Stimulated activated naive CD8-positive, alpha-beta T cell treated with anti-CD3 and anti-CD28 coated beads, Interleukin-15, Interleukin-2, amounts not matched to agents 100 U/mL and 50 U/mL, for 24 hours (primary cell): ENCODE results near the gene ABCC3.
A peak's percentile ranks its signal among the peaks of the same experiment; 100 is the strongest.

Experiments used
- ATAC-seq: fragments of 150-1000 bp; cut with Tn5 transposase; one replicate; pipeline ENCODE4 v1.10.0; 2021
- DNase-seq: peaks from one replicate; pipeline ENCODE4 v3.0.0; 2021

ABCC3 gene

DNA sequence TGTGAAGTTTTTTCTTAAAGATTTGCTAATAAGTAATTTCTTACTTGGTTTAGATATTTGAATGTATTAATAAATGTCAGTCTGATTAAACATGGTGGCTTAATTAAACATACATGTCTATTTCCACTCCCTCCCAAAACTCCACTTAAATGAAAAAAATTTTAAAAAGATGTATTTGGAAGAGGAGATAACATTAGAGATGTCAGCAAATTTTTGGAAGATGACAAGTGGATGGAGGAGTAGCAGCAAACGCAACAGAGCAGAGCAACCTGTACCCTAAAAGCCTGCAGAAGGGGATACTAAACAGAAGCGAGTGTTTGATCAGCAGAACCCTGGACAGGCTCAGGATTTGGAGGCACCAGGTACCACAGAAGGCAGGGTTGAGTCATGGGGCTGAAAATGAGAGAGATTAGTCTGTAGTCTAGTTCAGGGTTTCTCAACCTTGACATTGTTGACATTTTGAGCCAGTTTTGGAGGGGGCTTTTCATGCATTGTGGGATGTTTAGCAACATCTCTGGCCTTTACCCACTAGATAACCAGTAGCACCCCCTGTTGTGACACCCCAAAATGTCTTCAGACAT is 102.5 kb downstream of the ABCC3 start:
- DNase-seq (no peak), ATAC-seq (peak; percentile 92)

DNA sequence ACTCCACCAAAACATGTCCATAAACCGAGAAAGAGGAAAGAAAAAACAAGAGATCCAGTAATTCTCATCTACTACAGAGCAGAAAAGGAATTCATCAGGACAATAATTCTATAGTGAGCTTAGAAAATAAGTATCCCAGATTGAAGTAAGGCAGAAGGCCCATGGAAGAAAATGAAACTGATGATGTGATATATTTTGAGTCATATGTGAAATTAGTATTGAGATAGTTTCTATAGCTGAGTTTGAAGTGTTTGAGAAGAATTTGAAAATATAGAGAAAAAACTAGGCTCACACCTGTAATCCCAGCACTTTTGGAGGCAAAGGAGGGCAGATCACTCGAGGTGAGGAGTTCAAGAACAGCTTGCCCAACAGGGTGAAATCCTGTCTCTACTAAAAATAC is 104.4 kb downstream of the ABCC3 start:
- no peak for ATAC-seq

More for the DNA sequence above, 104.4 kb downstream of the ABCC3 start:
- DNase-seq: no peak
